ENCODE data around the gene KCNK6.

Gene KCNK6

DNA sequence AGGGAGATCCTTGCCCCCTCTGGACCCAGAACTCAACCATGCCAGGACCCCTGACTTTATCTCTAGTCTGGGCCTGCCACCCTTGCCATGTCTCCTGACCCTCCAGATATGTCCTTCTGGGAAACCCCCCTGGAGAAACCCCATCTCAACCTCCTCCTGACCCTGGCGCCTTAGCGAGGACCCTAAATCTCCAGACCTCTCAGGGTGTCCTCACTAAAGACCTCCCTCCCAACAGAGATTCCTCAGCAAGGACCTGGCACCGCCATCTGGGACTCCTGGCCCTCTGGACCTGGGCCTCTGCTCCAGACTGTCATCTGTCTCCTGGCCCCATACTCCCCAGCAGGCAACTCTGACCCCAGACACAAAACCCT is 1.3 kb downstream of the KCNK6 start:
- no peak for DNase-seq (ENCODE audit: low spot score)
- in situ Hi-C loops (cut with MboI; ENCODE audit: low sequenced_read_pairs, unreplicated experiment) = no loop called here
- no peak for TF ChIP-seq CTCF (IDR thresholded peaks at IDR 0.05; ENCODE audit: borderline replicate concordance, control extremely low read depth, extremely low read depth, insufficient read depth, missing control alignments)

- TF ChIP-seq CTCF (IDR thresholded peaks at IDR 0.05; ENCODE audit: borderline replicate concordance, control extremely low read depth, extremely low read depth, insufficient read depth, missing control alignments) = no peak
- in situ Hi-C loops (cut with MboI; ENCODE audit: low sequenced_read_pairs, unreplicated experiment) = no loop called here
- no peak for DNase-seq (ENCODE audit: low spot score)
These were observed 2.1 kb downstream of the KCNK6 start for GRCh38 chr19:38321646-38322196.

DNA sequence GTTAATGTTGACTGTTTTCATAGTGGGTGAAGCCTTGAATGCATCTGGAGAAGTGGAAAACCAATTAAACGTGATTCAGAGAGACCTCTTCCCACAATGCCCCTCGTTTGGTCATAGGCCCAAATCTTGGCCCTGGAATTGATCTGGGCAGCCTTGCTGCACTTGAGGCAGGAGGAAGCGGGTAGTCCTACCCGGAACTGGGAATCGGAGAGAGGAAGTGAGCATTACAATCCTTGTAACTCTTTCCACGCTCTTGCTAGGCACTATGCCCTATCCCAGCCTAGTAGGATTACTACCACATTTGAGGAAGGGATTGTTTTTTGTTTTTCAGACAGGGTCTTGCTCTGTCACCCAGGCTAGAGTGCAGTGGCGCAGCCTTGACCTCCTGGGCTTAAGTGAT is 3.6 kb downstream of the KCNK6 start:
- TF ChIP-seq CTCF (IDR thresholded peaks at IDR 0.05; ENCODE audit: borderline replicate concordance, control extremely low read depth, extremely low read depth, insufficient read depth, missing control alignments) = no peak
- in situ Hi-C loops (cut with MboI; ENCODE audit: low sequenced_read_pairs, unreplicated experiment) = no loop called here
- DNase-seq (ENCODE audit: low spot score) = no peak

DNA sequence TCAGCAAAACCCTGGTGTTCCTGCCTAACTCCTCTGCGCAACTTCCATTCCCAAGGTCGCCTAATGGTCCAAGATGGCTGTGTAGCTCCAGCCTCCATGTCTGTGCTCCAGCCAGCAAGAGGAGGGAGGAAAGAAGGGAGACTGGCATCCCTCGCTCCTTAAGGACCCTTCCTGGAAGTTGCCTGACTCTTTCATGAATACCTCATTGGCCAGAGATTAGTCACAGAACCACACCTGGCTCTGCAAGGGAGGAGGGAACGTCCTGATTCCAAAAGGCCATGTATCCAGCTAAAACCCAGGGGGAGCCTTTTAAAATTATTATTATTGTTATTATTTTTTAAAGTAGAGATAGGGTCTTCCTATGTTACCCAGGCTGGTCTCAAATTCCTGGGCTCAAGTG is 4.8 kb downstream of the KCNK6 start:
- no peak for TF ChIP-seq CTCF (IDR thresholded peaks at IDR 0.05; ENCODE audit: borderline replicate concordance, control extremely low read depth, extremely low read depth, insufficient read depth, missing control alignments)
- in situ Hi-C loops (cut with MboI; ENCODE audit: low sequenced_read_pairs, unreplicated experiment) = no loop called here
- no peak for DNase-seq (ENCODE audit: low spot score)

DNA sequence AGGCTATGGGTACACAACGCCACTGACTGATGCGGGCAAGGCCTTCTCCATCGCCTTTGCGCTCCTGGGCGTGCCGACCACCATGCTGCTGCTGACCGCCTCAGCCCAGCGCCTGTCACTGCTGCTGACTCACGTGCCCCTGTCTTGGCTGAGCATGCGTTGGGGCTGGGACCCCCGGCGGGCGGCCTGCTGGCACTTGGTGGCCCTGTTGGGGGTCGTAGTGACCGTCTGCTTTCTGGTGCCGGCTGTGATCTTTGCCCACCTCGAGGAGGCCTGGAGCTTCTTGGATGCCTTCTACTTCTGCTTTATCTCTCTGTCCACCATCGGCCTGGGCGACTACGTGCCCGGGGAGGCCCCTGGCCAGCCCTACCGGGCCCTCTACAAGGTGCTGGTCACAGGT is 6.9 kb downstream of the KCNK6 start:
- no peak for TF ChIP-seq CTCF (IDR thresholded peaks at IDR 0.05; ENCODE audit: borderline replicate concordance, control extremely low read depth, extremely low read depth, insufficient read depth, missing control alignments)
- in situ Hi-C loops (cut with MboI; ENCODE audit: low sequenced_read_pairs, unreplicated experiment) = no loop called here
- DNase-seq (ENCODE audit: low spot score) = no peak

DNA sequence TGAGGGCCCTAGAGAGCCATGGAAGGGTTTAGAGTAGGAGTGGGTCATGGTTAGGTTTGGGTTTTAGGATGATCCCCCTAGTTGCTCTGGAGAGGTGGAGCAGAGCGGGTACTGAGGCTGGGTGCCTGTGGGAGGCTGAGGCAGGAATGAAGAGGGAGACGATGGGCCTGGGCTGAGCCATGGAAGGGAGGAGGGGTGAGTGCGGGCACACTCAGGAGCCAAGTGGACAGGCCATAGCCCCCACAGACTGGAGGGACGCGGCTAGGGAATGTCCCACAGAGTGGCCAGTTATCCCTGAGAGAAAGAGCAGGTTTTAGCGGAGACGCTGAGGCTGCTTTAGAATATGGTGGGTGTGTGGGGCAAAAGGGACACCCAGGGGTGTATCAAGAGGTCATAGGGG is 10.0 kb downstream of the KCNK6 start:
- in situ Hi-C loops (cut with MboI; ENCODE audit: low sequenced_read_pairs, unreplicated experiment) = loop anchor here (5.0 to 10.0 kb wide), 2 partner anchors 92 to 435 kb away; no protein-coding TSS in a partner anchor
- no peak for TF ChIP-seq CTCF (IDR thresholded peaks at IDR 0.05; ENCODE audit: borderline replicate concordance, control extremely low read depth, extremely low read depth, insufficient read depth, missing control alignments)
- no peak for DNase-seq (ENCODE audit: low spot score)

All from GM13976 (cell line).